ENCODE data around the gene PRSS27.

PRSS27 gene

DNA sequence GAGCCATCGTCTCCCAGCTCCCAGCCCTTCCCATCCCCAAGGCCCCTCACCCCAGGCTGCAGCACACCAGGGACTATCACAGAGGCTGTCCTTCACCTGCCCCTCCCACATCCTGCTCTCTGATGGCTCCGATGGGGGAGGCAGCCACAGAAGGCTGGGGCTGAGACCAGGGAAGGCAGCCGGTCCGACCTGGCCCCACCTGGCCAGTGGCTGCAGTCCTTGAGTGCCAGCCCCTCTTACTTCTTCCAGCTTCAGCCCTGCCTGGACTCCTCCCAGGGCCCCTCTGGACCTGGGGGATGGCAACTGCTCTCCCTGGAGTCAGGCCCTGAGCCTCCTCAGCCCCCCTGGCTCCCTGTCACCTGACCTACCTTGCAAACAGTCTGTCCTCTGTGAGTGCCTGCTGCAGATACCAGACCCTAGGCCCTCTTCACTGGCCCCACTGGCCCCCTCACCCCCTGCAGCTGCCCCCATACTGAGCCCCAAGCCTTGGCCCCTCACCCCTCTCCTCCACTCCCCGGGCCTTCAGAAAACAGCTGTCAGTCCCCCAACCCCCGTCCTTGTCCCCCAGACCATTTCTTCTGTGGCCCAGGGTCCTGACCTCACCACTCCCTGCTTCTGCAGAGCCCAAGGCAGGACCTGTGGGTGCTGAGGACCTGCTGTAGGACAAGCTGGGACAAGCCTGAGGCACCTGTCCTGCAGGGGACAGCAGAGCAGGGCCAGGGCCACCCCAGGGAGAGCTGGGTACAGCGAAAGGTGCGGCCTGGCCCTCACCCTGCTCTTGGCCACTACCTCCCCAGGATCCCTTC is 19.8 kb upstream of the PRSS27 start:
- no peak overlapping the region for H3K4me3 ChIP-seq (ENCODE audit: low read depth, low read length)
- DNase-seq = no peak
- no peaks in the 10 kb centered on the region for H3K27me3 ChIP-seq (replicated peaks)
- TF ChIP-seq, protein P1, sequence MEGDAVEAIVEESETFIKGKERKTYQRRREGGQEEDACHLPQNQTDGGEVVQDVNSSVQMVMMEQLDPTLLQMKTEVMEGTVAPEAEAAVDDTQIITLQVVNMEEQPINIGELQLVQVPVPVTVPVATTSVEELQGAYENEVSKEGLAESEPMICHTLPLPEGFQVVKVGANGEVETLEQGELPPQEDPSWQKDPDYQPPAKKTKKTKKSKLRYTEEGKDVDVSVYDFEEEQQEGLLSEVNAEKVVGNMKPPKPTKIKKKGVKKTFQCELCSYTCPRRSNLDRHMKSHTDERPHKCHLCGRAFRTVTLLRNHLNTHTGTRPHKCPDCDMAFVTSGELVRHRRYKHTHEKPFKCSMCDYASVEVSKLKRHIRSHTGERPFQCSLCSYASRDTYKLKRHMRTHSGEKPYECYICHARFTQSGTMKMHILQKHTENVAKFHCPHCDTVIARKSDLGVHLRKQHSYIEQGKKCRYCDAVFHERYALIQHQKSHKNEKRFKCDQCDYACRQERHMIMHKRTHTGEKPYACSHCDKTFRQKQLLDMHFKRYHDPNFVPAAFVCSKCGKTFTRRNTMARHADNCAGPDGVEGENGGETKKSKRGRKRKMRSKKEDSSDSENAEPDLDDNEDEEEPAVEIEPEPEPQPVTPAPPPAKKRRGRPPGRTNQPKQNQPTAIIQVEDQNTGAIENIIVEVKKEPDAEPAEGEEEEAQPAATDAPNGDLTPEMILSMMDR (IDR thresholded peaks at IDR 0.05; ENCODE audit: low read depth, low read length, missing control alignments) = no peak
- in situ Hi-C loops (cut with HindIII; ENCODE audit: low pct_ligation_motif_present, low sequenced_read_pairs) = no loop called here
- H3K27ac ChIP-seq = no peak overlapping the region
- H3K36me3 ChIP-seq (replicated peaks) = no peaks in the 10 kb centered on the region

DNA sequence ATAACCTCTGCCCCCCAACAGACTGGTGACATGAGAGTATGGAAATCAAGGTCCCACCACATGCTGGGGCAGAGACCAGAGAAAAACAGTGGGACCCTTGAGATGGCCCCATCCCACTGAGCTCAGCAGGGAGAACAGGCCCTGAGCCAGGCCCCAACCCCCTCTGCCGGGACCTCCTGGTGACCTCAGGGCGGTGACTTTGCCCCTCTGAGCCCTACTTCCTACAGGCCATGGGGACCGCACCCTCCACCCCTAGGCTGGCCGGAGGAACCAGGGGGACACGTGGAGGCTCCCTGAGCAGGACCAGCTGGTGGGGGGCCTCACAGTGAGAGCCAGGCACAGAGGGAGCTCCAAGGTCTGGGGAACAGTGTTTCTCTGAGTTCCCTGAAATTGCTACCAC is 18.6 kb upstream of the PRSS27 start:
- in situ Hi-C loops (cut with HindIII; ENCODE audit: low pct_ligation_motif_present, low sequenced_read_pairs) = no loop called here
- Histone ChIP-seq H3K4me3 (ENCODE audit: low read depth, low read length) (no peak overlapping the region), H3K27me3 (replicated peaks) (no peaks in the 10 kb centered on the region), H3K27ac (no peak overlapping the region), H3K36me3 (replicated peaks) (no peaks in the 10 kb centered on the region)
- DNase-seq = no peak
- TF ChIP-seq, protein P1 (IDR thresholded peaks at IDR 0.05; ENCODE audit: low read depth, low read length, missing control alignments) = no peak

DNA sequence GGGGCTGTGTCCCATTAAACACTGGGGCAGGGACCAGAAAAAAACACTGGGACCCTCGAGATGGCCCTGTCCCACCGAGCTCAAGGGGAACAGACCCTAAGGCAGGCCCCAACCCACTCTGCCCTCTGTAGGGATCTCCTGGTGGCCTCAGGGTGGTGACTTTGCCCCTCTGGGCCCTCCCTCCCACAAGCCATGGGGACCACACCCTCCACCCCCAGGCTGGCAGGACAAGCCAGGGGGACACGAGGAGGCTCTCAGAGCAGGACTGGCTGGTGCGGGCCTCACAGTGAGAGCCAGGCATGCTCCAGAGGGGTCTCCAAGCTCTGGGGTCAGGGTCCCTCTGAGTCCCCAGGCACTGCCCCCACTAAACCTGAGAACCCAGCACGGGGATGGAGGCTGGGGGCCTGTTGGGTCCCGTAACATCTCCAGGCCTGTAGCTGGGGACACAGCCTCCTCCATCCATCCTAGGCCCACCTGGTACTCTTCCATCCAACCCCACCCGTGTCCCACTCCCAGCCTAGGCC is 17.9 kb upstream of the PRSS27 start:
- no peak overlapping the region for H3K4me3 ChIP-seq (ENCODE audit: low read depth, low read length)
- no peaks in the 10 kb centered on the region for H3K36me3 ChIP-seq (replicated peaks)
- H3K27me3 ChIP-seq (replicated peaks) = no peaks in the 10 kb centered on the region
- no peak overlapping the region for H3K27ac ChIP-seq
- DNase-seq = no peak
- in situ Hi-C loops (cut with HindIII; ENCODE audit: low pct_ligation_motif_present, low sequenced_read_pairs) = no loop called here
- TF ChIP-seq, protein P1 (IDR thresholded peaks at IDR 0.05; ENCODE audit: low read depth, low read length, missing control alignments) = no peak

DNA sequence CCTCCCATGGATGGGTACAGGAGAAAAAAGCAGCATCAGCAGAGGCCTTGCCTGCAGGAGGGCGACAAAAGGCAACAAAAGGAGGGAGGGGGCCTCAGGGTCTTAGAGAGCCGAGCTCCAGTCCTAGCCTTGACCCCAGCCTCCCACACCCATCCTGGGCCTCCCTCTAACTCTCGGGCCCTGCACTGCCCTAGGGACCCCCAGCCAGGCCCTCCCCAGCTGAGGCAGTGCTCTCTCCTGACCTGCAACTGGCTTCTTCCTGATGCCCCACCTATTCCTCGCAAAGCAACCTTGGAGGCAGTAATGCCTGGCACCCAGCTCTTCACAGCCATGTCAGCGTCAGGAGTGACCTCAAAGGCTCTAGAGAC is 17.2 kb upstream of the PRSS27 start:
- no peak overlapping the region for H3K4me3 ChIP-seq (ENCODE audit: low read depth, low read length)
- TF ChIP-seq, protein P1 (IDR thresholded peaks at IDR 0.05; ENCODE audit: low read depth, low read length, missing control alignments) = no peak
- in situ Hi-C loops (cut with HindIII; ENCODE audit: low pct_ligation_motif_present, low sequenced_read_pairs) = no loop called here
- H3K27me3 ChIP-seq (replicated peaks) = no peaks in the 10 kb centered on the region
- DNase-seq = no peak
- H3K36me3 ChIP-seq (replicated peaks) = no peaks in the 10 kb centered on the region
- H3K27ac ChIP-seq = no peak overlapping the region

DNA sequence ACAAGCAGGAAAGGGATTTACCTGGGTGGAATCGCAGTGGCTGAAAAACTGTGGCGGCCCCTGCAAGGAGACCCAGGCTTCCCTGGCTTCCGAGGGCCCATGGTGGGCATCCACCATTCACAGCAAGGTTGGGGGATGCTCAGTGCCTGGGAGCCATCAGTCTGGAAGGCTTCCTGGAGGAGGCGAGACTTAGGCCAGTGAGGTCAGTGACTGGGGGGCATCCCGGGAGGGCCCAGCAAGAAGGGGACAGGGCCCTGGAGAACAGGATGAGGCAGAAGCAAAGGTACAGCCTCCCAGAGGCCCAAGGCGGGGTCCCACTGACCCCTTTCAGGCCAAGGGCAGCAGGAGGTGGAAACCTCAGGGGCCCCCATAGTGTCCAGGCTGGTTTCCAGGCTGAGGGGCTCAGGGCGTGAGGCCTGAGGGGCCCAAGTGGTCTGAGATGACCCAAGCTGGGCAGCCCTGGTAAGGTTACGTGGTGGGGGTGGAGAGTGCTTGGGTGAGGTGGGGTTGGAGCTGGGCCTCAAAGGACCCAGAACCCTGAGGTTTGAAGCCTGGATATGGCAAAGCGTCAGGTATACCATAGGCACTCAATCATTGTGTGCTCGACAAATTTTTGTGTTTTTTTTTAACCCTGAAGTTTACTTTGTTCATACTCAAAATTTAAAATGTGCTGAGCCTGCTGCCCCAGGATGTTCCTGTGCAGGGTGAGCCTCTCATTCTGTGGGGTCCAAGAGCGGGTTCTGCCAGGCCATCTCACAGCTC is 16.6 kb upstream of the PRSS27 start:
- Histone ChIP-seq H3K36me3 (replicated peaks) (no peaks in the 10 kb centered on the region), H3K27me3 (replicated peaks) (no peaks in the 10 kb centered on the region), H3K4me3 (ENCODE audit: low read depth, low read length) (no peak overlapping the region), H3K27ac (no peak overlapping the region)
- in situ Hi-C loops (cut with HindIII; ENCODE audit: low pct_ligation_motif_present, low sequenced_read_pairs) = no loop called here
- TF ChIP-seq, protein P1 (IDR thresholded peaks at IDR 0.05; ENCODE audit: low read depth, low read length, missing control alignments) = no peak
- no peak for DNase-seq
